DND-41 (cell line): ENCODE data around the gene SH3BGR.

ENCODE experiments used
- ATAC-seq: fragments of 200-7000 bp; cut with Tn5 transposase; 3 replicates; pipeline ENCODE4 v1.9.1; 2021; ENCODE audit warnings: low read depth; ENCODE audit not compliant: insufficient read depth
- DNase-seq: peaks from one replicate; pipeline ENCODE4 v3.0.0-alpha.2; 2020
- H2AFZ ChIP-seq: 2 replicates; pipeline ENCODE4 v1.6.0; 2012; ENCODE audit warnings: low read depth, low read length
- H3K27ac ChIP-seq: 2 replicates; pipeline ENCODE4 v1.5.1; 2012; ENCODE audit warnings: low read length, inconsistent platforms
- H3K27me3 ChIP-seq: fragments of 200-600 bp; sonication (generic); 2 replicates; pipeline ENCODE4 v1.6.0; 2012; ENCODE audit warnings: low read length, mild to moderate bottlenecking, inconsistent platforms; ENCODE audit not compliant: insufficient read depth, poor library complexity
- H3K36me3 ChIP-seq: 2 replicates; pipeline ENCODE4 v1.5.1; 2012; ENCODE audit warnings: low read length, inconsistent platforms; ENCODE audit not compliant: insufficient read depth
- H3K4me1 ChIP-seq: 2 replicates; pipeline ENCODE4 v1.5.1; 2012; ENCODE audit warnings: mild to moderate bottlenecking, low read length; ENCODE audit not compliant: insufficient read depth
- H3K4me2 ChIP-seq: 2 replicates; pipeline ENCODE4 v1.6.0; 2012; ENCODE audit warnings: mild to moderate bottlenecking, moderate library complexity, low read length, inconsistent platforms; ENCODE audit not compliant: insufficient read depth
- H3K4me3 ChIP-seq, 2 experiments: fragments of 200-600 bp in 1 of 2; shearing (Covaris generic) in 1 of 2; 2 replicates each; pipeline ENCODE4 v1.5.1; 2012 to 2016; ENCODE audit warnings: inconsistent platforms in 2 of 2, low read length in 2 of 2, mild to moderate bottlenecking in 2 of 2, low read depth in 1 of 2, moderate library complexity in 1 of 2
- H3K79me2 ChIP-seq: 2 replicates; pipeline ENCODE4 v1.6.0; 2012; ENCODE audit warnings: low read length, inconsistent platforms; ENCODE audit not compliant: insufficient read depth
- H3K9ac ChIP-seq: 2 replicates; pipeline ENCODE4 v1.6.0; 2012; ENCODE audit warnings: low read depth, mild to moderate bottlenecking, inconsistent platforms, low read length, moderate library complexity
- H3K9me3 ChIP-seq: 2 replicates; pipeline ENCODE4 v1.5.1; 2012; ENCODE audit warnings: low read length, moderate library complexity, mild to moderate bottlenecking, inconsistent platforms; ENCODE audit not compliant: insufficient read depth, severe bottlenecking
- H4K20me1 ChIP-seq: 2 replicates; pipeline ENCODE4 v1.6.0; 2012; ENCODE audit warnings: low read length; ENCODE audit not compliant: insufficient read depth
- EZH2 ChIP-seq: IDR thresholded peaks from 3 replicates; pipeline ENCODE4 v1.6.1; 2012; ENCODE audit warnings: borderline replicate concordance, low read depth, mild to moderate bottlenecking, moderate library complexity, low read length, inconsistent platforms; ENCODE audit not compliant: severe bottlenecking
- TF ChIP-seq, protein P1 (sequence below): IDR thresholded peaks from 2 replicates; pipeline ENCODE4 v1.5.1; 2012; ENCODE audit warnings: borderline replicate concordance, low read length, moderate library complexity, mild to moderate bottlenecking; ENCODE audit not compliant: poor library complexity, severe bottlenecking; ENCODE audit errors: extremely low read depth

Gene SH3BGR

GRCh38 chr21:39444421-39445180, 7.2 kb upstream of the SH3BGR start:
- Histone ChIP-seq H3K4me1 (peaks cover 26% of the 10 kb centered on the region), H3K9ac (peak overlapping the region; percentile 73), H3K79me2 (0 out of 2 replicates have a peak, but pooled peaks cover 2% of the 10 kb centered on the region), H3K4me2 (peak overlapping the region; percentile 92), H3K36me3 (no peaks in the 10 kb centered on the region), H3K27ac (peak overlapping the region; percentile 58; the same call in 1 of the 2 replicates), H3K9me3 (no peaks in the 10 kb centered on the region), H3K4me3 (peak overlapping the region; percentile 74 to 88; a peak in 3 of 4 replicates), H4K20me1 (no peaks in the 10 kb centered on the region), H2AFZ (peak overlapping the region; percentile 98), H3K27me3 (no peaks in the 10 kb centered on the region)
- no peak for TF ChIP-seq EZH2
- TF ChIP-seq, protein P1, sequence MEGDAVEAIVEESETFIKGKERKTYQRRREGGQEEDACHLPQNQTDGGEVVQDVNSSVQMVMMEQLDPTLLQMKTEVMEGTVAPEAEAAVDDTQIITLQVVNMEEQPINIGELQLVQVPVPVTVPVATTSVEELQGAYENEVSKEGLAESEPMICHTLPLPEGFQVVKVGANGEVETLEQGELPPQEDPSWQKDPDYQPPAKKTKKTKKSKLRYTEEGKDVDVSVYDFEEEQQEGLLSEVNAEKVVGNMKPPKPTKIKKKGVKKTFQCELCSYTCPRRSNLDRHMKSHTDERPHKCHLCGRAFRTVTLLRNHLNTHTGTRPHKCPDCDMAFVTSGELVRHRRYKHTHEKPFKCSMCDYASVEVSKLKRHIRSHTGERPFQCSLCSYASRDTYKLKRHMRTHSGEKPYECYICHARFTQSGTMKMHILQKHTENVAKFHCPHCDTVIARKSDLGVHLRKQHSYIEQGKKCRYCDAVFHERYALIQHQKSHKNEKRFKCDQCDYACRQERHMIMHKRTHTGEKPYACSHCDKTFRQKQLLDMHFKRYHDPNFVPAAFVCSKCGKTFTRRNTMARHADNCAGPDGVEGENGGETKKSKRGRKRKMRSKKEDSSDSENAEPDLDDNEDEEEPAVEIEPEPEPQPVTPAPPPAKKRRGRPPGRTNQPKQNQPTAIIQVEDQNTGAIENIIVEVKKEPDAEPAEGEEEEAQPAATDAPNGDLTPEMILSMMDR, result no peak
- ATAC-seq, result peak; percentile 2; the same call in 1 of the 3 replicates
- DNase-seq, result no peak

DNA sequence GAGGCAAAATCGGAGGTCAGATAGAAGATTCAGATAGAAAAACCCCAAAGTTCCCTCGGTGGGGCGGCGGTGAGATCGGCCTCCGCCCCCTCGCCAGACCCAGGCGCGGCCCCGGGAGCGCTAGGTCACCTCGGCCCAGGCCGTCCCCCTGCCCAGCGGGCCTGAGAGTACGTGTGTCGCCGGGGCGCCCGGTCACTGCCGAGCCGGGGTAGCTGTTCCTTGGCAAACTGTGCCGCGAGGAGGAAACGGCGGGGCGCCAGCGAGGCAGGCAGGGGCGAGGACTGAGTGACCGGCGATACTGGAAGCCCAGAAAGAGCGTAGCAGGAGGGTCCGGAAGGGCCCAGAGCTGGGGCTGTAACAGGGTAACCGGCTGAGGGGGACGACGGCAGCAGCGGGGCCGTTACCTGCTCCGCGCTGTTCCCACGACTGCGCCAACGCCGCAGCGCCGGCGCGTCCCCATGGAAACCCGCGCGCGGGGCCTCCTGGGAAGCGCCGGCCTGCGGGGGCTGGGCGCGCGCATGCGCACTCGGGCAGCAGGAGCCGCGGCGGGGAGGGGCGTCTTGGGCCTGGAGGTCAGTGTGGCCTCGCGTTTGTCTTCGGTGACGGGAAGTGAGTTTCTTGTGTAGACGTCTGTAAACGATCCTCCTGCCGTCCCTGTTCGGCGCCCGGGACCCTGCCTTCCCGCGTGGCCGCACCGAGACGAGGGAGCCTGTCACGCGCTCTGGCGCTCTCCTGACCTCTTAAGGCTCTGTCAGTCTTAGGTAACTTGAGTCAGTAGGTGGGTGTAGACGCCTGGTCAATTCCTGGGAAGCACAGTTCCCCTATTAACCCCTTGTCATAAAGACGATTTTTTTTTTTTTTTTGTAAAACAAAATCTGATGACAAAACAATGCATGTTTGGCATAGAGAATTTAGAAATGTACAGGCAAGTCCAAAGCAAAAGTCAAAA, 6.2 kb upstream of the SH3BGR start, which contains the start of gene LCA5L:
TSS of gene LCA5L (minus strand) at position 458 of the 949 bp plus-strand sequence. CDS start 17,285 bp downstream, outside the sequence.
- Histone ChIP-seq H2AFZ (peak within 1 kb of the TSS; percentile 98), H3K79me2 (0 out of 2 replicates have a peak, but pooled peaks cover 2% of the 10 kb centered on the region), H4K20me1 (no peaks in the 10 kb centered on the region), H3K27ac (peak within 1 kb of the TSS; percentile 92), H3K4me2 (peak within 1 kb of the TSS; percentile 92), H3K36me3 (no peaks in the 10 kb centered on the region), H3K4me3 (peak within 1 kb of the TSS; percentile 74 to 88), H3K27me3 (no peaks in the 10 kb centered on the region), H3K9me3 (no peaks in the 10 kb centered on the region), H3K9ac (peak within 1 kb of the TSS; percentile 73), H3K4me1 (peaks cover 26% of the 10 kb centered on the region)
- DNase-seq (peak; percentile 90), ATAC-seq (peak; percentile 89)
- TF ChIP-seq, protein P1, result peak; percentile 43
- no peak for TF ChIP-seq EZH2

DNA sequence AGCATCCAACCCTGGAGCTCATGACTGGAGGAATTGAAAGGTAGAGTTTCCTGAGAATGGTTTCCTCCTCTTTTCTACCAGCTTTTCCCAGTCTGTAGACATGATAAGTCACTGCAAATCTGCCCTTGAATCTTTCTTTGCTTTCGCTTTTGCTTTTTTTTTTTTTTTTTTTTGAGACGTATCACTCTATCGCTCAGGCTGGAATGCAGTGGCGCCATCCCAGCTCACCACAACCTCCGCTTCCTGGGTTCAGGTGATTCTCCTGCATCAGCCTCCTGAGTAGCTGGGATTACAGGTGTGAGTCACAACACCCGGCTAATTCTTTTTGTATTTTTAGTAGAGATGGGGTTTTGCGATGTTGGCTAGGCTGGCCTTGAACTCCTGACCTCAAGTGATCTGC, 4.5 kb upstream of the SH3BGR start:
- Histone ChIP-seq H3K9ac (no peak overlapping the region), H4K20me1 (no peaks in the 10 kb centered on the region), H3K4me2 (peak overlapping the region; percentile 92; the same call in 1 of the 2 replicates), H3K36me3 (no peaks in the 10 kb centered on the region), H3K27ac (no peak overlapping the region), H2AFZ (no peak overlapping the region), H3K9me3 (no peaks in the 10 kb centered on the region), H3K4me1 (peaks cover 26% of the 10 kb centered on the region), H3K79me2 (0 out of 2 replicates have a peak, but pooled peaks cover 2% of the 10 kb centered on the region), H3K27me3 (no peaks in the 10 kb centered on the region), H3K4me3 (no peak overlapping the region)
- no peak for TF ChIP-seq EZH2
- TF ChIP-seq, protein P1, result no peak
- DNase-seq, result no peak
- no peak for ATAC-seq
